ENCODE results near the gene WDR64. TPM values are rescaled to one million over a fixed set of nuclear protein-coding genes. Genes with fewer than 3 reads are reported as not detected.
"Not testable (repeated sequence)": the region's sequence is repeated elsewhere in the genome, so short reads cannot be mapped to it uniquely, and the experiment has no call there.

The WDR64 gene
- polyA plus RNA-seq, 3 donors, result 0.42 to 0.51 (median 0.44) TPM

GRCh38 chr1:241696815-241697639 lies 44.9 kb downstream of the WDR64 start:
- no peak for DNase-seq (ENCODE audit: low read depth in 3 of 3, low spot score in 2 of 3)

GRCh38 chr1:241697640-241698018 lies 45.5 kb downstream of the WDR64 start:
- no peak for DNase-seq (ENCODE audit: low read depth in 3 of 3, low spot score in 2 of 3)

- no peak for DNase-seq (ENCODE audit: low read depth in 3 of 3, low spot score in 2 of 3)
Observed at GRCh38 chr1:241698177-241698576, 46.1 kb downstream of the WDR64 start.

GRCh38 chr1:241701483-241702295 lies 49.6 kb downstream of the WDR64 start:
- no peak for DNase-seq (ENCODE audit: low read depth in 3 of 3, low spot score in 2 of 3)

- DNase-seq (ENCODE audit: low read depth in 3 of 3, low spot score in 2 of 3), result no peak
Observed at GRCh38 chr1:241702442-241703373, 50.6 kb downstream of the WDR64 start.

- not testable (repeated sequence) for DNase-seq (ENCODE audit: low read depth in 3 of 3, low spot score in 2 of 3)
Observed at GRCh38 chr1:241703739-241704138, 51.7 kb downstream of the WDR64 start.

GRCh38 chr1:241706257-241706656 lies 54.2 kb downstream of the WDR64 start:
- DNase-seq (ENCODE audit: low read depth in 3 of 3, low spot score in 2 of 3), result no peak

- DNase-seq (ENCODE audit: low read depth in 3 of 3, low spot score in 2 of 3), result no peak
Observed at GRCh38 chr1:241706967-241707366, 54.9 kb downstream of the WDR64 start.

- no peak for DNase-seq (ENCODE audit: low read depth in 3 of 3, low spot score in 2 of 3)
Observed at GRCh38 chr1:241707442-241707841, 55.4 kb downstream of the WDR64 start.

- DNase-seq (ENCODE audit: low read depth in 3 of 3, low spot score in 2 of 3), result no peak
Observed at GRCh38 chr1:241711326-241711725, 59.2 kb downstream of the WDR64 start.

- DNase-seq (ENCODE audit: low read depth in 3 of 3, low spot score in 2 of 3), result no peak
Observed at GRCh38 chr1:241713316-241713715, 61.2 kb downstream of the WDR64 start.

- no peak for DNase-seq (ENCODE audit: low read depth in 3 of 3, low spot score in 2 of 3)
Observed at GRCh38 chr1:241714321-241715218, 62.5 kb downstream of the WDR64 start.

- DNase-seq (ENCODE audit: low read depth in 3 of 3, low spot score in 2 of 3), result no peak
Observed at GRCh38 chr1:241715435-241715834, 63.4 kb downstream of the WDR64 start.

- no peak for DNase-seq (ENCODE audit: low read depth in 3 of 3, low spot score in 2 of 3)
Observed at GRCh38 chr1:241715956-241716355, 63.9 kb downstream of the WDR64 start.

GRCh38 chr1:241716915-241717656 lies 65.0 kb downstream of the WDR64 start:
- no peak for DNase-seq (ENCODE audit: low read depth in 3 of 3, low spot score in 2 of 3)

GRCh38 chr1:241717975-241718374 lies 65.9 kb downstream of the WDR64 start:
- DNase-seq (ENCODE audit: low read depth in 3 of 3, low spot score in 2 of 3), result no peak

GRCh38 chr1:241721011-241721410 lies 68.9 kb downstream of the WDR64 start:
- no peak for DNase-seq (ENCODE audit: low read depth in 3 of 3, low spot score in 2 of 3)

GRCh38 chr1:241722947-241723346 lies 70.9 kb downstream of the WDR64 start:
- no peak for DNase-seq (ENCODE audit: low read depth in 3 of 3, low spot score in 2 of 3)

- no peak for DNase-seq (ENCODE audit: low read depth in 3 of 3, low spot score in 2 of 3)
Observed at GRCh38 chr1:241724741-241725356, 72.8 kb downstream of the WDR64 start.
